GM06990 (cell line): ENCODE data around the gene ADAM23.

Experiments
- DNase-seq: peaks from one replicate; pipeline ENCODE4 v3.0.0-alpha.2; 2011; ENCODE audit not compliant: insufficient read length; ENCODE audit errors: extremely low read depth
- H3K27me3 ChIP-seq: replicated peaks from 2 replicates; pipeline ENCODE4 v1.6.0; 2011; ENCODE audit warnings: low read length; ENCODE audit not compliant: control insufficient read depth, insufficient read depth
- H3K36me3 ChIP-seq: 2 replicates; pipeline ENCODE4 v1.5.1; 2011; ENCODE audit warnings: low read length; ENCODE audit not compliant: control insufficient read depth, insufficient read depth
- H3K4me3 ChIP-seq: replicated peaks from 2 replicates; pipeline ENCODE4 v1.5.1; 2011; ENCODE audit warnings: low read depth, mild to moderate bottlenecking, control low read depth, low read length
- TF ChIP-seq, protein P1 (sequence below): IDR thresholded peaks from 2 replicates; pipeline ENCODE4 v1.5.1; 2011; ENCODE audit warnings: low read length, control low read depth, mild to moderate bottlenecking, inconsistent platforms; ENCODE audit not compliant: insufficient read depth, poor library complexity, severe bottlenecking

ADAM23 gene

GRCh38 chr2:206614811-206615210, 171.5 kb downstream of the ADAM23 start:
- TF ChIP-seq, protein P1, sequence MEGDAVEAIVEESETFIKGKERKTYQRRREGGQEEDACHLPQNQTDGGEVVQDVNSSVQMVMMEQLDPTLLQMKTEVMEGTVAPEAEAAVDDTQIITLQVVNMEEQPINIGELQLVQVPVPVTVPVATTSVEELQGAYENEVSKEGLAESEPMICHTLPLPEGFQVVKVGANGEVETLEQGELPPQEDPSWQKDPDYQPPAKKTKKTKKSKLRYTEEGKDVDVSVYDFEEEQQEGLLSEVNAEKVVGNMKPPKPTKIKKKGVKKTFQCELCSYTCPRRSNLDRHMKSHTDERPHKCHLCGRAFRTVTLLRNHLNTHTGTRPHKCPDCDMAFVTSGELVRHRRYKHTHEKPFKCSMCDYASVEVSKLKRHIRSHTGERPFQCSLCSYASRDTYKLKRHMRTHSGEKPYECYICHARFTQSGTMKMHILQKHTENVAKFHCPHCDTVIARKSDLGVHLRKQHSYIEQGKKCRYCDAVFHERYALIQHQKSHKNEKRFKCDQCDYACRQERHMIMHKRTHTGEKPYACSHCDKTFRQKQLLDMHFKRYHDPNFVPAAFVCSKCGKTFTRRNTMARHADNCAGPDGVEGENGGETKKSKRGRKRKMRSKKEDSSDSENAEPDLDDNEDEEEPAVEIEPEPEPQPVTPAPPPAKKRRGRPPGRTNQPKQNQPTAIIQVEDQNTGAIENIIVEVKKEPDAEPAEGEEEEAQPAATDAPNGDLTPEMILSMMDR, result no peak
- no peak overlapping the region for H3K4me3 ChIP-seq
- H3K27me3 ChIP-seq, result no peaks in the 10 kb centered on the region
- DNase-seq, result no peak
- H3K36me3 ChIP-seq, result no peaks in the 10 kb centered on the region

GRCh38 chr2:206615417-206616089, 172.2 kb downstream of the ADAM23 start:
- no peak overlapping the region for H3K4me3 ChIP-seq
- H3K27me3 ChIP-seq, result no peaks in the 10 kb centered on the region
- TF ChIP-seq, protein P1, result no peak
- DNase-seq, result no peak
- no peaks in the 10 kb centered on the region for H3K36me3 ChIP-seq

- TF ChIP-seq, protein P1, result no peak
- no peak for DNase-seq
- Histone ChIP-seq H3K36me3 (no peaks in the 10 kb centered on the region), H3K27me3 (no peaks in the 10 kb centered on the region), H3K4me3 (no peak overlapping the region)
These were observed 172.8 kb downstream of the ADAM23 start for GRCh38 chr2:206616151-206616550.

- Histone ChIP-seq H3K36me3 (no peaks in the 10 kb centered on the region), H3K4me3 (no peak overlapping the region), H3K27me3 (no peaks in the 10 kb centered on the region)
- no peak for DNase-seq
- TF ChIP-seq, protein P1, result no peak
These were observed 175.7 kb downstream of the ADAM23 start for GRCh38 chr2:206619011-206619410.

DNA sequence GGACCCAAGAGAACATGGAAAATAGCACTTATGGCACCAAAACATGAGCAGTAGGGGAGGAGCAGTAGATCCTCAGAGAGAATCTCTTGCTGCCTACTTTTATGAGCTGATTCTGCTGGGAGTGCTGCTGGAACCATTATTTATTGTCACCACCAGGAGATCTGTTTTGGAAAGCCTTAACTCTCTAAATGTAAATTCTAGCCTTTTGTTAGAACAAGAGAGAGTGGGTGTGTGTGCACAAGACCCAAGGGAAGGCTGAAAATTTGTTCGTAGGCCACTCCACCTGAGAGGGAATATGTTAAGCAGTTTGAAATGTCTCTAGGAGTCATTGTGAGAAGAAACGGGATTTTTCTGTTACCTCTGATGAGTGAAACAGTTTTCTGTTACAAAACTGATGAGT, 182.8 kb downstream of the ADAM23 start:
- H3K36me3 ChIP-seq, result no peaks in the 10 kb centered on the region
- TF ChIP-seq, protein P1, result no peak
- DNase-seq, result no peak
- no peaks in the 10 kb centered on the region for H3K27me3 ChIP-seq
- no peak overlapping the region for H3K4me3 ChIP-seq

GRCh38 chr2:206627632-206628031, 184.3 kb downstream of the ADAM23 start:
- no peaks in the 10 kb centered on the region for H3K36me3 ChIP-seq
- no peaks in the 10 kb centered on the region for H3K27me3 ChIP-seq
- TF ChIP-seq, protein P1, result no peak
- no peak for DNase-seq
- no peak overlapping the region for H3K4me3 ChIP-seq
